CD4-positive, CD25-positive, alpha-beta regulatory T cell (primary cell): ENCODE measurements around the gene NUP62. TPM values are rescaled to one million over a fixed set of nuclear protein-coding genes. Genes with fewer than 3 reads are reported as not detected.

Experiments used
- ATAC-seq, 2 donors: fragments of 150-1000 bp; cut with Tn5 transposase; one replicate each; pipeline ENCODE4 v1.10.0; 2021; ENCODE audit warnings: low read depth in 2 of 2, moderate number of reproducible peaks in 2 of 2, moderate library complexity in 1 of 2
- DNase-seq, 3 donors: peaks; one replicate each; pipeline versions ENCODE4 v3.0.0 to v3.0.0-alpha.2; 2012 to 2022; ENCODE audit warnings: mixed read lengths in 1 of 3
- H3K27ac ChIP-seq: one replicate; pipeline ENCODE4 v1.7.0; 2013; ENCODE audit warnings: mild to moderate bottlenecking, low read length; ENCODE audit not compliant: insufficient read depth, poor library complexity, severe bottlenecking
- H3K27me3 ChIP-seq: one replicate; pipeline ENCODE4 v1.7.0; 2013; ENCODE audit warnings: low read length; ENCODE audit not compliant: control insufficient read depth, insufficient read depth
- H3K36me3 ChIP-seq: one replicate; pipeline ENCODE4 v1.7.0; 2013; ENCODE audit warnings: mild to moderate bottlenecking, low read length, moderate library complexity; ENCODE audit not compliant: control insufficient read depth, insufficient read depth
- H3K4me1 ChIP-seq: 2 replicates; pipeline ENCODE4 v1.7.0; 2013; ENCODE audit warnings: mild to moderate bottlenecking, low read length; ENCODE audit not compliant: insufficient read depth, control insufficient read depth, poor library complexity, severe bottlenecking
- H3K4me3 ChIP-seq: one replicate; pipeline ENCODE4 v1.7.0; 2013; ENCODE audit warnings: low read depth, mild to moderate bottlenecking, low read length, moderate library complexity
- H3K9me3 ChIP-seq, 2 experiments: 1 replicate in 1 of 2; 2 replicates in 1 of 2; pipeline ENCODE4 v1.7.0; 2013; ENCODE audit warnings: low read length in 2 of 2, mild to moderate bottlenecking in 1 of 2, moderate library complexity in 1 of 2; ENCODE audit not compliant: control insufficient read depth in 2 of 2
- H3K27ac Mint-ChIP-seq, 3 donors: one replicate each; pipeline ENCODE4 v1.8.0; 2020 to 2022; ENCODE audit warnings: mild to moderate bottlenecking in 3 of 3, mixed read lengths in 3 of 3, moderate library complexity in 2 of 3
- H3K27me3 Mint-ChIP-seq: one replicate; pipeline ENCODE4 v1.8.0; 2022; ENCODE audit warnings: mild to moderate bottlenecking, mixed read lengths
- H3K36me3 Mint-ChIP-seq: one replicate; pipeline ENCODE4 v1.8.0; 2020; ENCODE audit warnings: mixed read lengths
- H3K4me1 Mint-ChIP-seq, 4 donors: one replicate each; pipeline ENCODE4 v1.8.0; 2020 to 2022; ENCODE audit warnings: mixed read lengths in 4 of 4, mild to moderate bottlenecking in 1 of 4
- H3K4me3 Mint-ChIP-seq, 4 donors: one replicate each; pipeline ENCODE4 v1.8.0; 2020 to 2022; ENCODE audit warnings: mild to moderate bottlenecking in 4 of 4, mixed read lengths in 4 of 4, moderate library complexity in 3 of 4
- H3K9me3 Mint-ChIP-seq, 7 donors: one replicate each; pipeline ENCODE4 v1.8.0; 2020 to 2022; ENCODE audit warnings: mixed read lengths in 7 of 7, mild to moderate bottlenecking in 3 of 7, moderate library complexity in 2 of 7
- polyA plus RNA-seq, 4 donors: library from polyadenylated mRNA; unstranded; fragments of 300-500 nt; fragmentation: Illumina TruSeq; gene quantifications; one replicate each; pipeline ENCODE4 v1.2.3, GENCODE V29; 2021
- total RNA-seq: library from RNA; stranded (reverse); gene quantifications from one replicate; pipeline ENCODE4 v1.2.3, GENCODE V29; 2022

NUP62 gene
- total and polyA plus RNA-seq, 5 donors from 2014 or later = 40.2 to 47.2 (median 42.1) TPM

- Mint-ChIP-seq H3K4me1 (peaks cover 0 to 26% (median 8%) of the 10 kb centered on the region in 4 donors), H3K36me3 (peaks cover 18% of the 10 kb centered on the region), H3K9me3 (no peaks in the 10 kb centered on the region), H3K27me3 (no peaks in the 10 kb centered on the region), H3K27ac (no peak overlapping the region), H3K4me3 (peak overlapping the region in 1 of 4 donors; percentile 28)
- Histone ChIP-seq H3K27me3 (no peaks in the 10 kb centered on the region), H3K4me1 (peaks cover 21% of the 10 kb centered on the region), H3K27ac (no peak overlapping the region), H3K36me3 (peaks cover 46% of the 10 kb centered on the region), H3K4me3 (no peak overlapping the region), H3K9me3 (no peaks in the 10 kb centered on the region)
- no peak for ATAC-seq
- no peak for DNase-seq
Measured at GRCh38 chr19:49880162-49880869, 49.0 kb downstream of the NUP62 start.

- Histone ChIP-seq H3K27ac (no peak overlapping the region), H3K27me3 (no peaks in the 10 kb centered on the region), H3K9me3 (no peaks in the 10 kb centered on the region), H3K36me3 (peaks cover 41% of the 10 kb centered on the region), H3K4me3 (no peak overlapping the region), H3K4me1 (peaks cover 22% of the 10 kb centered on the region)
- H3K27me3 Mint-ChIP-seq = no peaks in the 10 kb centered on the region
- DNase-seq = peak in 1 of 3 donors; percentile 41
- H3K9me3 Mint-ChIP-seq = no peaks in the 10 kb centered on the region
- H3K4me3 Mint-ChIP-seq = peak overlapping the region in 3 of 4 donors; percentile 28 to 52 (median 41)
- no peak for ATAC-seq
- H3K4me1 Mint-ChIP-seq = peaks cover 0 to 34% (median 8%) of the 10 kb centered on the region in 4 donors
- peaks cover 12% of the 10 kb centered on the region for H3K36me3 Mint-ChIP-seq
- H3K27ac Mint-ChIP-seq = peak overlapping the region in 1 of 3 donors; percentile 71
Measured at GRCh38 chr19:49879243-49879963, 49.9 kb downstream of the NUP62 start.

GRCh38 chr19:49878744-49879070, 50.6 kb downstream of the NUP62 start:
- no peak for ATAC-seq

GRCh38 chr19:49877879-49878743, 51.2 kb downstream of the NUP62 start:
- H3K27me3 Mint-ChIP-seq = no peaks in the 10 kb centered on the region
- H3K4me1 Mint-ChIP-seq = peaks cover 0 to 40% (median 8%) of the 10 kb centered on the region in 4 donors
- Histone ChIP-seq H3K27me3 (no peaks in the 10 kb centered on the region), H3K4me3 (peak overlapping the region; percentile 85), H3K27ac (peak overlapping the region; percentile 99), H3K9me3 (no peaks in the 10 kb centered on the region), H3K36me3 (peaks cover 28% of the 10 kb centered on the region), H3K4me1 (peaks cover 22% of the 10 kb centered on the region)
- H3K4me3 Mint-ChIP-seq = peak overlapping the region in 1 of 4 donors; percentile 53
- peaks cover 4% of the 10 kb centered on the region for H3K36me3 Mint-ChIP-seq
- ATAC-seq = peak; percentile 54 to 58
- peak; percentile 98 for DNase-seq
- no peak overlapping the region for H3K27ac Mint-ChIP-seq
- H3K9me3 Mint-ChIP-seq = no peaks in the 10 kb centered on the region

More at GRCh38 chr19:49878744-49879070, 50.6 kb downstream of the NUP62 start:
- peaks cover 22% of the 10 kb centered on the region for H3K4me1 ChIP-seq
- Mint-ChIP-seq H3K27ac (peak overlapping the region in 1 of 3 donors; percentile 52), H3K36me3 (peaks cover 10% of the 10 kb centered on the region), H3K9me3 (no peaks in the 10 kb centered on the region), H3K27me3 (no peaks in the 10 kb centered on the region), H3K4me1 (peaks cover 0 to 40% (median 8%) of the 10 kb centered on the region in 4 donors), H3K4me3 (peak overlapping the region in 1 of 4 donors; percentile 52)
- H3K27ac ChIP-seq = peak overlapping the region; percentile 99
- peaks cover 34% of the 10 kb centered on the region for H3K36me3 ChIP-seq
- H3K27me3 ChIP-seq = no peaks in the 10 kb centered on the region
- no peak for DNase-seq
- no peaks in the 10 kb centered on the region for H3K9me3 ChIP-seq
- peak overlapping the region; percentile 74 for H3K4me3 ChIP-seq

- Mint-ChIP-seq H3K27me3 (no peaks in the 10 kb centered on the region), H3K36me3 (peaks cover 4% of the 10 kb centered on the region), H3K4me1 (peaks cover 0 to 42% (median 9%) of the 10 kb centered on the region in 4 donors), H3K4me3 (peak within 1 kb of the TSS in 1 of 4 donors; percentile 53), H3K9me3 (no peaks in the 10 kb centered on the region), H3K27ac (no peak within 1 kb of the TSS)
- peak; percentile 97 to 100 (median 100) for DNase-seq
- H3K4me3 ChIP-seq = peak within 1 kb of the TSS; percentile 90
- peaks cover 22% of the 10 kb centered on the region for H3K4me1 ChIP-seq
- peak; percentile 68 to 70 for ATAC-seq
- H3K27ac ChIP-seq = peak within 1 kb of the TSS; percentile 99
- H3K36me3 ChIP-seq = peaks cover 19% of the 10 kb centered on the region
- no peaks in the 10 kb centered on the region for H3K9me3 ChIP-seq
- no peaks in the 10 kb centered on the region for H3K27me3 ChIP-seq
Measured at GRCh38 chr19:49877020-49877878, 52.1 kb downstream of the NUP62 start, which contains the start of the genes AKT1S1 and TBC1D17. TSS of gene AKT1S1 (minus strand) at chr19:49877355. CDS start at chr19:49873295, 4,060 bp downstream. TSS of gene TBC1D17 (plus strand) at chr19:49877702. CDS start at chr19:49877724, 22 bp downstream.

GRCh38 chr19:49876422-49877019, 52.8 kb downstream of the NUP62 start:
- H3K9me3 Mint-ChIP-seq = no peaks in the 10 kb centered on the region
- ATAC-seq = peak; percentile 58 to 62

More at GRCh38 chr19:49876422-49877019, 52.8 kb downstream of the NUP62 start:
- H3K36me3 Mint-ChIP-seq = peaks cover 4% of the 10 kb centered on the region
- H3K4me3 ChIP-seq = peak overlapping the region; percentile 90
- no peaks in the 10 kb centered on the region for H3K9me3 ChIP-seq
- peak overlapping the region; percentile 99 for H3K27ac ChIP-seq
- no peaks in the 10 kb centered on the region for H3K27me3 ChIP-seq
- peaks cover 0 to 49% (median 13%) of the 10 kb centered on the region in 4 donors for H3K4me1 Mint-ChIP-seq
- no peak overlapping the region for H3K27ac Mint-ChIP-seq
- H3K36me3 ChIP-seq = peaks cover 13% of the 10 kb centered on the region
- no peak overlapping the region for H3K4me3 Mint-ChIP-seq
- peaks cover 22% of the 10 kb centered on the region for H3K4me1 ChIP-seq
- peak; percentile 96 to 99 (median 99) for DNase-seq
- H3K27me3 Mint-ChIP-seq = no peaks in the 10 kb centered on the region
